GM10266 (cell line): ENCODE data around the gene MYLK2.

Experiments used
- DNase-seq: peaks from one replicate; pipeline ENCODE4 v3.0.0; 2012; ENCODE audit errors: extremely low spot score
- TF ChIP-seq, protein P1 (sequence below): IDR thresholded peaks from 2 replicates; pipeline ENCODE4 v1.5.1; 2012; ENCODE audit warnings: mild to moderate bottlenecking, low read depth; ENCODE audit not compliant: control insufficient read depth, insufficient read depth; ENCODE audit errors: missing control alignments

The MYLK2 gene

DNA sequence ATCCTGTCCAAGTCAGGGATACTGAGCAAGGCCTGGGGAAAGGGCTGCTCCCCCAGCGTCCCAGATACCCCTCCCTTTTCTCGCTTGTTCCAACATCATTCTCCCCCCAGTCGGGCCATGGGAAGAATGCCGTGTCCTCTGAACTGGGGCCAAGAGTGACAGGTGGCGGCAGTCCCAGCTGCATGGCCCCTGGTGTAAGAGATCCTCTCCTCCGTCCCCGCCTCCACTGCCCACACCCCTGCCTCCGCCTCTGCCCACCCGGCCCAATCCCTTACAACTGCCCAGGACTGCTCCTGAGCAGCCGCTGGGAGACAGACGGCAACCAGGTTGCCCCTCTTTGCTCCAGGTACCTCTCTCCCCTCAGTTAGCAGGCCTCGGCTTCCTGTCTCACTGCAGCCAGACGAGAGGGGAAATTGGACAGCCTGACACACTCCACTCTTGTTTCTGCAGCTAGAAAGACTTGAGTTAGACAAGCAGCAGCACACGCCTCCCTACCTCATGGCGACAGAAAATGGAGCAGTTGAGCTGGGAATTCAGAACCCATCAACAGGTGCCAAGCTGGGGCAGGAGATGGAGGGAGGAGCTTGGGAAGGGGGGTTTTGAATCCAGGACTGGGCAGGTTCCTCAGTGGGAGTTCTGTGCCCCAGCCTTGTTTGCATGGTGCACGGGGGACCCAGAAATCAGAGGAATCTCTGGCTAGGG is at the start of gene MYLK2:
TSS of gene MYLK2 (plus strand) at position 274 of the 702 bp plus-strand sequence. CDS start at position 499, 225 bp downstream.
- no peak for DNase-seq
- TF ChIP-seq, protein P1, sequence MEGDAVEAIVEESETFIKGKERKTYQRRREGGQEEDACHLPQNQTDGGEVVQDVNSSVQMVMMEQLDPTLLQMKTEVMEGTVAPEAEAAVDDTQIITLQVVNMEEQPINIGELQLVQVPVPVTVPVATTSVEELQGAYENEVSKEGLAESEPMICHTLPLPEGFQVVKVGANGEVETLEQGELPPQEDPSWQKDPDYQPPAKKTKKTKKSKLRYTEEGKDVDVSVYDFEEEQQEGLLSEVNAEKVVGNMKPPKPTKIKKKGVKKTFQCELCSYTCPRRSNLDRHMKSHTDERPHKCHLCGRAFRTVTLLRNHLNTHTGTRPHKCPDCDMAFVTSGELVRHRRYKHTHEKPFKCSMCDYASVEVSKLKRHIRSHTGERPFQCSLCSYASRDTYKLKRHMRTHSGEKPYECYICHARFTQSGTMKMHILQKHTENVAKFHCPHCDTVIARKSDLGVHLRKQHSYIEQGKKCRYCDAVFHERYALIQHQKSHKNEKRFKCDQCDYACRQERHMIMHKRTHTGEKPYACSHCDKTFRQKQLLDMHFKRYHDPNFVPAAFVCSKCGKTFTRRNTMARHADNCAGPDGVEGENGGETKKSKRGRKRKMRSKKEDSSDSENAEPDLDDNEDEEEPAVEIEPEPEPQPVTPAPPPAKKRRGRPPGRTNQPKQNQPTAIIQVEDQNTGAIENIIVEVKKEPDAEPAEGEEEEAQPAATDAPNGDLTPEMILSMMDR: no peak

DNA sequence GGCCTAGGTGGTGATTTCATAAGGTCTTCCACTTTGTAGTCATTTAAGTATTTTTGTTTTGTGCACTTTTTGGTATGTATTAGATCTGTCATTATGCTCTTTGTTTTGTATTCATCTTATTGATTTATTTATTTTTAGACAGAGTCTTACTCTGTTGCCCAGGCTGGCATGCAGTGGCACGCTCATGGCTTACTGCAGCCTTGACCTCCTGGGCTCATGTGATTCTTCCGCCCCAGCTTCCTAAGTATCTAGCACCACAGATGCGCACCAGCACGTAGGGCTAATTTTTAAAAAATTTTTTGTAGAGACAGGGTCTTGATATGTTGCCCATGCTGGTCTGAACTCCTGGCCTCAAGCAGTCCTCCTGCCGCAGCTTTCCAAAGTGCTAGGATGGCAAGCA is 49.5 kb upstream of the MYLK2 start:
- TF ChIP-seq, protein P1: no peak
- DNase-seq: no peak

DNA sequence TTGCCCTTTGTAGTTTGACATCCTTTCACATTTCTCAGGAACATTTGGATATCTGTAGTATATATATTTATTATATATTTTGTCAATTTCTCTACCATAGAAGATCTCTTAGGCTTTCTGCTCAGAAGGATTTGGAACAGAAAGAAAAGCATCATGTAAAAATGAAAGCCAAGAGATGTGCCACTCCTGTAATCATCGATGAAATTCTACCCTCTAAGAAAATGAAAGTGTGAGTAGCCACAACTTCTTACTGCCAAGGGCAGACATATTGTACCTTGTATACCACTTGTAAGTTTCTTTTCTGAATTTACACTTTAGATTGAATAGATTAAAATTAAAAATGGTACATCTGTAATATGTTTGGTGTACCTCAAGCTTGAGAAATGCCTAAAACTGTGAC is 48.9 kb upstream of the MYLK2 start:
- DNase-seq: no peak
- TF ChIP-seq, protein P1: no peak

DNA sequence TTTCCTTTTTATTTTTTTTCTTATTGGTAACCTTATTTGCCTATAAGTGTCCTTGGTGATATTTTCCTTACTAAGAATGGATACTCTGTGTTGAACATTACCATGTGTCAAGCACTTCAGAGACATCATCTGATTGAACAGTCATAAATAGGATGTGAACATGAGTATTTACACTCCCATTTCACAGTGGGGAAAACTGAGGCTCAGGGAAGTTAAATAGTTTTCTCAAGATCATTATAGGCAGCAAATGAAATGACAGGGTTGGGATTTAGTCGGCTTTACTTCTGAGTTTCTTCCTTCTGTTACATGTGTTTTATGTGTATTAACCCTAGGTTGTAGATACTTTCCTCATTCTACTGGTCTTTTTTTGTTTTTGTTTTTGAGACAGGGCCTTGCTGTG is 44.7 kb upstream of the MYLK2 start:
- DNase-seq: no peak
- TF ChIP-seq, protein P1: no peak

DNA sequence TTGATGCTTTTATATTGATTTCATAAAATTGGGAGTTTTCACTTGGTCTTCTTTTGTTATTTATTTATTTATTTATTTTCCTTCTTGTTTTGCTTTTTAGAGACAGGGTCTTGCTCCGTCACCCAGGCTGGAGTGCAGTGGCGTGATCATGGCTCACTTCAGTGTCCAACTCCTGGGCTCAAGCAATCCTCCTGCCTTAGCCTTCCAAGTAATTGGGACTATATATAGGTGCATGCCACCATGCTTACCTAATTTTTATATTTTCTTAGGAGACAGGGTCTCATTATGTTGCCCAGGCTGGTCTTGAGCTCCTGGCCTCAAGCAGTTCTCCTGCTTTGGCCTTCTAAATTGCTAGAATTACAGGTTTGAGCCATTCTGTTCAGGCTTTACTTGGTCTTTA is 38.3 kb upstream of the MYLK2 start:
- TF ChIP-seq, protein P1: no peak
- no peak for DNase-seq

DNA sequence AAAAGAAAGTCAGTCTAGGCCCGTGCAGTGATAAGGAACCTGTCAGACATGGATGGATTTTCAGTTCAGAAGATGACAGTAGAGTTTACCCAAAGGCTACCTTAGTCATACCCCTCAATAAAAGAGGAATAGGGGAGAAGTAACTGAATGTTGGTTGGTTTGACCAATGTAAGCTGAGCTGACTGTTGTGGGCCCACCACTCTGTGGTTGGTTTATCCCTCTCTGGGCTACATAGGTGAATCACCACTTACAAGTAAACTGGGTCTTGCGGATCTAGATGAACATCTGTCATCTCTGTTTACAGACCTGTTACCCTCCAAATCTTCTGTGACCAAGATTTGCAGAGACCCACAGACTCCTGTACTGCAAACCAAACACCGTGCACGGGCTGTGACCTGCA is 37.2 kb upstream of the MYLK2 start:
- DNase-seq: no peak
- TF ChIP-seq, protein P1: no peak

DNA sequence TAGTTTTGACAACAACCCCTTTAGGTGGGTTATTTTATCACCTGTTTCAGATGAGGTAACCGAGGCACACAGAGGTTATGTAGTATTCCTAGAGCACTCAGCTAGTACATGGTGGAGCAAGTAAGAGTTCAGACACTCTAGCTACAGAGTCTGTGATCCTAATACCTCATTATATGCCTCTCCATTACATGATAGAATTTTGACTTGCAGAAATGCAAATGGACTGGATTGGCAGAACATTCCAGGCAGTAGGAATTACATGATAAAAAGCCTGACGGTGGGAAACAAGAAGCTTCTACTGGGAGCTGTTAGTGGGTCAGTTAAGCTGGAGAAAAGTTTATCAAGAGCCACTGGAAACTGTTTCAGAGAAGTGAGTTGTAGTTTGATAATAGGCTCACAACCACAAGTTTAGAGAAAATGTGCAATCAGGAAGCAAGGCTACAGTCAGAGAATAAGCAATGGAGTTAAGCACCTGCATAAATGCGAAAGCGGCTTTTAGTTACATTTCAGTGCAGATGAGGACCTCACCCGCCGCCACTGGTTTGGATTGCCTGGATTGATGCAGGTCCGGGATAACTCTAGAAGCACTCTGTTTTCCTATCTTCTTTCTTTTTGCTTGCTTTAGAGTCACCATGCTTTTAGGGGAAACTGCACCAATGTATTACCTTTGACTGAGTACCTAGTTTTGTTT is 34.7 kb upstream of the MYLK2 start:
- DNase-seq: no peak
- TF ChIP-seq, protein P1: no peak
